ENCODE results near the gene CCDC102A. TPM values are rescaled to one million over a fixed set of nuclear protein-coding genes. Genes with fewer than 3 reads are reported as not detected.

The CCDC102A gene
- total and polyA plus RNA-seq, 10 of the 15 experiments (the other 5 are each of a cell fraction or from before 2014, with no cell fraction given) = 0.03 to 5.9 (median 2.4) TPM

- TF ChIP-seq E4F1 (IDR thresholded peaks at IDR 0.05; ENCODE audit: borderline replicate concordance, partially characterized antibody) (no peak), EGR1 (IDR thresholded peaks at IDR 0.05; ENCODE audit: borderline replicate concordance in 1 of 2, low read depth in 2 of 2, low read length in 2 of 2) (no peak)
Measured at GRCh38 chr16:57516773-57517172, 19.6 kb downstream of the CCDC102A start (continued).

- in situ Hi-C loops (cut with MboI) (loop anchor here (5.0 kb wide), 2 partner anchors 99 to 214 kb away; no protein-coding TSS in a partner anchor), intact Hi-C loops (cut with micrococcal nuclease; ENCODE audit: unreplicated experiment) (loop anchor here (5.0 kb wide), 1 partner anchor 54 kb away; the partner anchor contains the start of gene POLR2C)
- Histone ChIP-seq H4K20me1 (ENCODE audit: control insufficient read depth, insufficient read depth) (no peaks in the 10 kb centered on the region; the same call in 1 of the 2 replicates), H3K36me3 (ENCODE audit: control insufficient read depth in 2 of 2, insufficient read depth in 2 of 2, low read length in 1 of 2) (peaks cover 0 to 3% of the 10 kb centered on the region in 2 experiments; a peak in 2 of 4 replicates), H3K4me3 (no peak overlapping the region), H3K79me2 (ENCODE audit: control insufficient read depth, insufficient read depth, low read length) (no peaks in the 10 kb centered on the region), H3K9ac (ENCODE audit: control insufficient read depth, insufficient read depth, low read length) (no peak overlapping the region), H2AFZ (ENCODE audit: control insufficient read depth, low read depth, low read length) (no peak overlapping the region), H3K27ac (ENCODE audit: control insufficient read depth, insufficient read depth) (no peak overlapping the region), H3K4me1 (ENCODE audit: control insufficient read depth, insufficient read depth, low read length) (peaks cover 4% of the 10 kb centered on the region; the same call in 1 of the 2 replicates), H3K27me3 (replicated peaks in 1 of 2; ENCODE audit: control insufficient read depth in 2 of 2, insufficient read depth in 2 of 2, low read length in 1 of 2) (no peaks in the 10 kb centered on the region), H3K4me2 (ENCODE audit: control insufficient read depth, insufficient read depth) (no peak overlapping the region), H3K9me3 (replicated peaks; ENCODE audit: control insufficient read depth, insufficient read depth, low read length) (no peaks in the 10 kb centered on the region)
- SMC1A ChIA-PET (ENCODE audit: uncharacterized antibody, unreplicated experiment) = interaction anchor here (1.4 to 6.1 kb wide), 5 partner anchors 11 to 98 kb away, joined by 3 to 51 read pairs (median 5); no protein-coding TSS in a partner anchor
- CTCF ChIA-PET = interaction anchor here (0.9 to 6.0 kb wide), 3 partner anchors 9 to 95 kb away, joined by 3 to 174 read pairs (median 3); no protein-coding TSS in a partner anchor
- DNase-seq (ENCODE audit: low read depth, low spot score) = no peak
- TF ChIP-seq PML (IDR thresholded peaks at IDR 0.05; ENCODE audit: low read length) (no peak), IKZF1 (conservative IDR thresholded peaks at IDR 0.05) (no peak), ZNF207 (IDR thresholded peaks at IDR 0.05; ENCODE audit: borderline replicate concordance) (no peak), EED (IDR thresholded peaks at IDR 0.05; ENCODE audit: low read depth) (no peak)
- BruUV-seq (replicated peaks) = no TSS peak
- POLR2A ChIA-PET = no interaction called here
- RAD21 ChIA-PET (ENCODE audit: unreplicated experiment) = interaction anchor here (5.1 kb wide), 1 partner anchor 99 kb away, joined by 49 read pairs; no protein-coding TSS in a partner anchor
- ATAC-seq = no peak
- WGBS (ENCODE audit: insufficient coverage, insufficient replicate concordance, low lambda C conversion rate, missing lambda C conversion rate) = 53% methylated on average over 10 of the region's 10 CpGs
- no peak for FAIRE-seq
Measured at GRCh38 chr16:57516176-57516725, 20.1 kb downstream of the CCDC102A start.

Data from GM12878 (cell line).